Measurements from ENCODE around the gene CLDN17.

CLDN17 gene

DNA sequence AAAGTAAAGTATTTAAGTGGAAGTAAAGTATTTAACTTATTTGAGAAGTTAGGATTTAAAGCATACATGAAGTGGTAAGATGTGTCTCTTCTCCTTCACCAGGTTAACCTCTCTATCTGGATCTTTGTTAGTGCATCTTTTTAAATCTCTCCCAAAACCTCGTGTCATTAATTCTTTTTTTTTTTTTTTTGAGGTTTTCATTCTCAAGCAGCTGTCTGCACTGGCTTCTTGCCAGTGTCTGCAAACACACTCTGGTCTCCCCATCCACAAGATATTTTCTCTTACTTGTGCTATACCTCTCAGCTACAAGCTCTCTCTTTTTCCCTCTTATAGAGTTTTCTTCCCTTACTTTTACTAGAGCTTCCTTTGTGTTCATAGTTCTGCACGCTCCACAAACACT lies 49.0 kb downstream of the CLDN17 start:
- no peak for DNase-seq (ENCODE audit: low read depth in 2 of 2)

DNA sequence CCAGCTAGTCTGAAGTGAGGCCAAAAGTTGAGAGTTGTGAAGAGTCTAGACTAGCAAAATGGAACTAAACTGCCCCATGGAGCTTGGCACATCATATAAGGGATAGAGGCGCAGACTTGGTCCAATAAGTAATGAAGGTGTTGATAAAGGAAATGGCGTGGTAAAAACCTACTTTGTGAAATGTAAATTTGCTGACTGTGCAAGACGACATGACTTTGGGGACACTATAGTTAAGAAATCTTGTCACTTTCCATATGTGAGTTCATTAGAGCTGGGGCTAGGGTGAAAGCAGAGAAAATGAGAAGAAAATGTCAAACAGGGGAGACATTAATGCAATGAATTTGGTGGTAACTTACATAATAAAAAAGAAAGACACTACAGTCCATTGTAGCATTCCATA lies 50.1 kb downstream of the CLDN17 start:
- DNase-seq (ENCODE audit: low read depth in 2 of 2) = no peak
